ENCODE measurements around the gene CSMD2.

GRCh38 chr1:34165422-34165921, 442 bp upstream of the CSMD2 start:
- TF ChIP-seq CTCF (conservative IDR thresholded peaks at IDR 0.05; ENCODE audit: low read length) (no peak), EZH2phosphoT487 (IDR thresholded peaks at IDR 0.05; ENCODE audit: borderline replicate concordance, low read depth, low read length) (no peak)
